HEK293 (cell line): ENCODE data around the gene RIC3.

Experiments
- CTCF ChIA-PET: fragments of 350-600 bp; formaldehyde crosslinking; extraction: SDS; loops from one replicate; lab custom pipeline; 2021; ENCODE audit warnings: antibody characterized with exemption; lab: Yijun Ruan, JAX
- POLR2A ChIA-PET: fragments of 300-600 bp; formaldehyde crosslinking; extraction: SDS; loops from one replicate; lab custom pipeline; 2020; ENCODE audit warnings: antibody characterized with exemption, inconsistent platforms; lab: Yijun Ruan, JAX
- H3K27ac ChIP-seq: fragments of 200-500 bp; sonication (Bioruptor generic); 2 replicates; pipeline ENCODE4 v1.5.1; 2014; ENCODE audit warnings: low read depth, low read length, control low read depth, inconsistent platforms; ENCODE audit errors: extremely low read depth
- H3K36me3 ChIP-seq, 2 experiments: fragments of 200-500 bp in 1 of 2; sonication (Bioruptor generic) in 1 of 2; 1 replicate in 1 of 2; 2 replicates in 1 of 2; pipeline ENCODE4 v1.5.1; 2014 to 2017; ENCODE audit warnings: inconsistent platforms in 2 of 2, low read length in 2 of 2; ENCODE audit not compliant: control insufficient read depth in 2 of 2, insufficient read depth in 1 of 2
- H3K4me1 ChIP-seq: fragments of 200-500 bp; sonication (Bioruptor generic); 2 replicates; pipeline ENCODE4 v1.5.1; 2014; ENCODE audit warnings: mild to moderate bottlenecking, low read length, inconsistent platforms; ENCODE audit not compliant: control insufficient read depth, insufficient read depth
- H3K4me3 ChIP-seq: 2 replicates; pipeline ENCODE4 v1.5.1; 2011; ENCODE audit warnings: low read depth, mild to moderate bottlenecking, control low read depth, low read length, moderate library complexity
- H3K9me3 ChIP-seq: fragments of 200-500 bp; sonication (Bioruptor generic); 2 replicates; pipeline ENCODE4 v1.5.1; 2014; ENCODE audit warnings: low read depth, low read length, inconsistent platforms; ENCODE audit not compliant: control insufficient read depth, insufficient read depth
- EGR2 ChIP-seq: fragments of 450-650 bp; formaldehyde crosslinking; IDR thresholded peaks from 2 replicates; pipeline ENCODE4 v1.5.1; 2016; ENCODE audit warnings: low read depth, missing biosample characterization, missing genetic modification characterization
- ZBTB1 ChIP-seq: fragments of 450-650 bp; formaldehyde crosslinking; IDR thresholded peaks from 2 replicates; pipeline ENCODE4 v1.5.1; 2016; ENCODE audit warnings: missing biosample characterization, missing genetic modification characterization
- ZFHX2 ChIP-seq: fragments of 450-650 bp; formaldehyde crosslinking; conservative IDR thresholded peaks from 2 replicates; pipeline ENCODE4 v1.5.1; 2016; ENCODE audit warnings: missing biosample characterization, missing genetic modification characterization
- ZIC2 ChIP-seq: fragments of 450-650 bp; formaldehyde crosslinking; IDR thresholded peaks from 2 replicates; pipeline ENCODE4 v1.5.1; 2016; ENCODE audit warnings: missing biosample characterization, missing genetic modification characterization
- ZNF19 ChIP-seq: fragments of 450-650 bp; formaldehyde crosslinking; IDR thresholded peaks from 2 replicates; pipeline ENCODE4; 2016; ENCODE audit warnings: missing biosample characterization, missing genetic modification characterization, low read depth
- ZNF549 ChIP-seq: fragments of 450-650 bp; IDR thresholded peaks from 2 replicates; pipeline ENCODE4 v1.5.1; 2018; ENCODE audit warnings: missing biosample characterization, missing genetic modification characterization, mild to moderate bottlenecking, inconsistent platforms, moderate library complexity
- ZNF629 ChIP-seq: fragments of 450-650 bp; formaldehyde crosslinking; IDR thresholded peaks from 2 replicates; pipeline ENCODE4 v1.5.1; 2017; ENCODE audit warnings: missing biosample characterization, missing genetic modification characterization
- ZSCAN16 ChIP-seq: fragments of 450-650 bp; formaldehyde crosslinking; IDR thresholded peaks from 2 replicates; pipeline ENCODE4 v1.5.1; 2016; ENCODE audit warnings: missing biosample characterization, missing genetic modification characterization
- TF ChIP-seq, protein P1 (sequence below): fragments of 450-650 bp; formaldehyde crosslinking; IDR thresholded peaks from 2 replicates; pipeline ENCODE4 v1.5.1; 2016; ENCODE audit warnings: missing biosample characterization, missing genetic modification characterization, borderline replicate concordance
- TF ChIP-seq, protein P2 (sequence below): fragments of 450-650 bp; formaldehyde crosslinking; IDR thresholded peaks from 2 replicates; pipeline ENCODE4 v1.5.1; 2016; ENCODE audit warnings: missing biosample characterization, missing genetic modification characterization
- TF ChIP-seq, protein P3 (sequence below): fragments of 450-650 bp; formaldehyde crosslinking; IDR thresholded peaks from 2 replicates; pipeline ENCODE4 v1.5.1; 2016; ENCODE audit warnings: missing biosample characterization, missing genetic modification characterization
- TF ChIP-seq, protein P4 (sequence below): fragments of 450-650 bp; formaldehyde crosslinking; conservative IDR thresholded peaks from 2 replicates; pipeline ENCODE4 v1.5.1; 2016; ENCODE audit warnings: low read depth, missing biosample characterization, missing genetic modification characterization

The RIC3 gene

DNA sequence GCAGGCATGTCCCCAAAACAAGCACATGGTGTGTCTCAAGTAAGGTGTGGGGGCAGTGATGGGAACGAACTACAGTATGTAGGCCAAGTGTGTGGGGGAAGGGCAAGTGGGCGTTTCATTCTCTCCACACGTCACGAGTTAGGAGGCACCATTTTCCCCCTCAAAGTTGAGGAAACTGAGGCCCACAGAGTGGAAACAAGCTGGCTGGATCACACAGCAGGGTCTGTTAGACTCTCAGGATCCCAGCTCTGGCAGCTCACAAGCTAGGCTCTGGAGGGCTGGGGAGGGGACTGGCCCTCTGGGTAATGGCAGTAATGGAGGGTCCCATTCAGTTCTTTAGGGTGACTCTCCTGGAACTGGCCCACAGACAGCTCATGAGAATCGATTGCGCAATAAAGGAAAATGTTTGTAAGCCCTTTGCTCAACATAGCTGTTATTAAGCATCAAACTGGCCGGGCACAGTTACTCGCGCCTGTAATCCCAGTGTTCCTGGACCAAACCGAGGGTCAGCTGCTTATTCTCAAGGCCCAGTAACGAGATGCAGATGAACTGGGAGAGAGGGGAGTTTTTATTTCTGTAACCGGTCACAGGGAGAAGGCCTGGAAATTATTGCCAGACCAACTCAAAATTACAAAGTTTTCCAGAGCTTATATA, 111.9 kb downstream of the RIC3 start:
- Histone ChIP-seq H3K4me1 (no peaks in the 10 kb centered on the region), H3K4me3 (no peak overlapping the region), H3K27ac (no peak overlapping the region), H3K36me3 (no peaks in the 10 kb centered on the region), H3K9me3 (no peaks in the 10 kb centered on the region)
- TF ChIP-seq ZNF19 (tag by site-specific recombination): no peak
- TF ChIP-seq ZBTB1 (tag by site-specific recombination): no peak
- TF ChIP-seq, protein P1, sequence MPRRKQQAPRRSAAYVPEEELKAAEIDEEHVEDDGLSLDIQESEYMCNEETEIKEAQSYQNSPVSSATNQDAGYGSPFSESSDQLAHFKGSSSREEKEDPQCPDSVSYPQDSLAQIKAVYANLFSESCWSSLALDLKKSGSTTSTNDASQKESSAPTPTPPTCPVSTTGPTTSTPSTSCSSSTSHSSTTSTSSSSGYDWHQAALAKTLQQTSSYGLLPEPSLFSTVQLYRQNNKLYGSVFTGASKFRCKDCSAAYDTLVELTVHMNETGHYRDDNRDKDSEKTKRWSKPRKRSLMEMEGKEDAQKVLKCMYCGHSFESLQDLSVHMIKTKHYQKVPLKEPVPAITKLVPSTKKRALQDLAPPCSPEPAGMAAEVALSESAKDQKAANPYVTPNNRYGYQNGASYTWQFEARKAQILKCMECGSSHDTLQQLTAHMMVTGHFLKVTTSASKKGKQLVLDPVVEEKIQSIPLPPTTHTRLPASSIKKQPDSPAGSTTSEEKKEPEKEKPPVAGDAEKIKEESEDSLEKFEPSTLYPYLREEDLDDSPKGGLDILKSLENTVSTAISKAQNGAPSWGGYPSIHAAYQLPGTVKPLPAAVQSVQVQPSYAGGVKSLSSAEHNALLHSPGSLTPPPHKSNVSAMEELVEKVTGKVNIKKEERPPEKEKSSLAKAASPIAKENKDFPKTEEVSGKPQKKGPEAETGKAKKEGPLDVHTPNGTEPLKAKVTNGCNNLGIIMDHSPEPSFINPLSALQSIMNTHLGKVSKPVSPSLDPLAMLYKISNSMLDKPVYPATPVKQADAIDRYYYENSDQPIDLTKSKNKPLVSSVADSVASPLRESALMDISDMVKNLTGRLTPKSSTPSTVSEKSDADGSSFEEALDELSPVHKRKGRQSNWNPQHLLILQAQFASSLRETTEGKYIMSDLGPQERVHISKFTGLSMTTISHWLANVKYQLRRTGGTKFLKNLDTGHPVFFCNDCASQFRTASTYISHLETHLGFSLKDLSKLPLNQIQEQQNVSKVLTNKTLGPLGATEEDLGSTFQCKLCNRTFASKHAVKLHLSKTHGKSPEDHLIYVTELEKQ: no peak
- TF ChIP-seq, protein P2, sequence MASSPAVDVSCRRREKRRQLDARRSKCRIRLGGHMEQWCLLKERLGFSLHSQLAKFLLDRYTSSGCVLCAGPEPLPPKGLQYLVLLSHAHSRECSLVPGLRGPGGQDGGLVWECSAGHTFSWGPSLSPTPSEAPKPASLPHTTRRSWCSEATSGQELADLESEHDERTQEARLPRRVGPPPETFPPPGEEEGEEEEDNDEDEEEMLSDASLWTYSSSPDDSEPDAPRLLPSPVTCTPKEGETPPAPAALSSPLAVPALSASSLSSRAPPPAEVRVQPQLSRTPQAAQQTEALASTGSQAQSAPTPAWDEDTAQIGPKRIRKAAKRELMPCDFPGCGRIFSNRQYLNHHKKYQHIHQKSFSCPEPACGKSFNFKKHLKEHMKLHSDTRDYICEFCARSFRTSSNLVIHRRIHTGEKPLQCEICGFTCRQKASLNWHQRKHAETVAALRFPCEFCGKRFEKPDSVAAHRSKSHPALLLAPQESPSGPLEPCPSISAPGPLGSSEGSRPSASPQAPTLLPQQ (tag by site-specific recombination): no peak
- 0 out of 2 replicates have a peak, but pooled peaks have one; percentile 33 for TF ChIP-seq ZFHX2
- TF ChIP-seq, protein P3, sequence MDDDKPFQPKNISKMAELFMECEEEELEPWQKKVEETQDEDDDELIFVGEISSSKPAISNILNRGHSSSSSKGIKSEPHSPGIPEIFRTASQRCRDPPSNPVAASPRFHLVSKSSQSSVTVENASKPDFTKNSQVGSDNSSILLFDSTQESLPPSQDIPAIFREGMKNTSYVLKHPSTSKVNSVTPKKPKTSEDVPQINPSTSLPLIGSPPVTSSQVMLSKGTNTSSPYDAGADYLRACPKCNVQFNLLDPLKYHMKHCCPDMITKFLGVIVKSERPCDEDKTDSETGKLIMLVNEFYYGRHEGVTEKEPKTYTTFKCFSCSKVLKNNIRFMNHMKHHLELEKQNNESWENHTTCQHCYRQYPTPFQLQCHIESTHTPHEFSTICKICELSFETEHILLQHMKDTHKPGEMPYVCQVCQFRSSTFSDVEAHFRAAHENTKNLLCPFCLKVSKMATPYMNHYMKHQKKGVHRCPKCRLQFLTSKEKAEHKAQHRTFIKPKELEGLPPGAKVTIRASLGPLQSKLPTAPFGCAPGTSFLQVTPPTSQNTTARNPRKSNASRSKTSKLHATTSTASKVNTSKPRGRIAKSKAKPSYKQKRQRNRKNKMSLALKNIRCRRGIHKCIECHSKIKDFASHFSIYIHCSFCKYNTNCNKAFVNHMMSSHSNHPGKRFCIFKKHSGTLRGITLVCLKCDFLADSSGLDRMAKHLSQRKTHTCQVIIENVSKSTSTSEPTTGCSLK (tag by site-specific recombination): no peak
- TF ChIP-seq, protein P4, sequence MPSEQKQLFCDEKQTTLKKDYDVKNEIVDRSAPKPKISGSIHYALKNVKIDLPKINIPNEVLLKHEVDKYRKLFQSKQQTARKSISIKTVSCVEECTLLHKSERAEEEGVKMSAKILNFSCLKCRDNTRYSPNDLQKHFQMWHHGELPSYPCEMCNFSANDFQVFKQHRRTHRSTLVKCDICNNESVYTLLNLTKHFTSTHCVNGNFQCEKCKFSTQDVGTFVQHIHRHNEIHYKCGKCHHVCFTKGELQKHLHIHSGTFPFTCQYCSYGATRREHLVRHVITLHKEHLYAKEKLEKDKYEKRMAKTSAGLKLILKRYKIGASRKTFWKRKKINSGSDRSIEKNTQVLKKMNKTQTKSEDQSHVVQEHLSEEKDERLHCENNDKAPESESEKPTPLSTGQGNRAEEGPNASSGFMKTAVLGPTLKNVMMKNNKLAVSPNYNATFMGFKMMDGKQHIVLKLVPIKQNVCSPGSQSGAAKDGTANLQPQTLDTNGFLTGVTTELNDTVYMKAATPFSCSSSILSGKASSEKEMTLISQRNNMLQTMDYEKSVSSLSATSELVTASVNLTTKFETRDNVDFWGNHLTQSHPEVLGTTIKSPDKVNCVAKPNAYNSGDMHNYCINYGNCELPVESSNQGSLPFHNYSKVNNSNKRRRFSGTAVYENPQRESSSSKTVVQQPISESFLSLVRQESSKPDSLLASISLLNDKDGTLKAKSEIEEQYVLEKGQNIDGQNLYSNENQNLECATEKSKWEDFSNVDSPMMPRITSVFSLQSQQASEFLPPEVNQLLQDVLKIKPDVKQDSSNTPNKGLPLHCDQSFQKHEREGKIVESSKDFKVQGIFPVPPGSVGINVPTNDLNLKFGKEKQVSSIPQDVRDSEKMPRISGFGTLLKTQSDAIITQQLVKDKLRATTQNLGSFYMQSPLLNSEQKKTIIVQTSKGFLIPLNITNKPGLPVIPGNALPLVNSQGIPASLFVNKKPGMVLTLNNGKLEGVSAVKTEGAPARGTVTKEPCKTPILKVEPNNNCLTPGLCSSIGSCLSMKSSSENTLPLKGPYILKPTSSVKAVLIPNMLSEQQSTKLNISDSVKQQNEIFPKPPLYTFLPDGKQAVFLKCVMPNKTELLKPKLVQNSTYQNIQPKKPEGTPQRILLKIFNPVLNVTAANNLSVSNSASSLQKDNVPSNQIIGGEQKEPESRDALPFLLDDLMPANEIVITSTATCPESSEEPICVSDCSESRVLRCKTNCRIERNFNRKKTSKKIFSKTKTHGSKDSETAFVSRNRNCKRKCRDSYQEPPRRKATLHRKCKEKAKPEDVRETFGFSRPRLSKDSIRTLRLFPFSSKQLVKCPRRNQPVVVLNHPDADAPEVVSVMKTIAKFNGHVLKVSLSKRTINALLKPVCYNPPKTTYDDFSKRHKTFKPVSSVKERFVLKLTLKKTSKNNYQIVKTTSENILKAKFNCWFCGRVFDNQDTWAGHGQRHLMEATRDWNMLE: no peak
- TF ChIP-seq ZSCAN16: no peak
- TF ChIP-seq ZIC2: no peak
- TF ChIP-seq ZNF549 (tag by site-specific recombination): no peak
- peak; percentile 3; the same call in 1 of the 2 replicates for TF ChIP-seq EGR2 (tag by site-specific recombination)
- TF ChIP-seq ZNF629 (tag by site-specific recombination): no peak
- POLR2A ChIA-PET: no interaction called here
- CTCF ChIA-PET: interaction anchor here (0.6 to 3.2 kb wide), 9 partner anchors 10 to 934 kb away, joined by 3 to 23 read pairs (median 3); no protein-coding TSS in a partner anchor
